Spleen (tissue), 11 donors: ENCODE measurements around the gene DPYSL4. TPM values are rescaled to one million over a fixed set of nuclear protein-coding genes. Genes with fewer than 3 reads are reported as not detected.

ENCODE experiments used
- DNase-seq: peaks from one replicate; pipeline ENCODE4 v3.0.0-alpha.2; 2020
- H3K27ac ChIP-seq, 8 donors: fragments of 200-600 bp; sonication (generic) in 7 of 8; 1 replicate in 4 of 8; 2 replicates in 4 of 8; pipeline versions ENCODE4 v1.5.0 to v1.8.0; 2016 to 2021; ENCODE audit warnings: inconsistent platforms in 4 of 8, mild to moderate bottlenecking in 4 of 8, moderate library complexity in 1 of 8
- H3K27me3 ChIP-seq, 7 donors: fragments of 200-600 bp; sonication (generic) in 6 of 7; replicated peaks in 1 of 7; 1 replicate in 4 of 7; 2 replicates in 3 of 7; pipeline versions ENCODE4 v1.5.0 to v1.8.0; 2016 to 2021; ENCODE audit warnings: inconsistent platforms in 3 of 7, mild to moderate bottlenecking in 1 of 7
- H3K36me3 ChIP-seq, 6 donors: fragments of 200-600 bp; sonication (generic) in 5 of 6; 1 replicate in 4 of 6; 2 replicates in 2 of 6; pipeline versions ENCODE4 v1.5.0 to v1.8.0; 2016 to 2021; ENCODE audit warnings: inconsistent platforms in 2 of 6
- H3K4me1 ChIP-seq, 6 donors: fragments of 200-600 bp; sonication (generic) in 5 of 6; 1 replicate in 3 of 6; 2 replicates in 3 of 6; pipeline versions ENCODE4 v1.5.0 to v1.8.0; 2016 to 2021; ENCODE audit warnings: inconsistent platforms in 3 of 6
- H3K4me3 ChIP-seq, 8 donors: fragments of 200-600 bp; sonication (generic) in 7 of 8; 1 replicate in 4 of 8; 2 replicates in 4 of 8; pipeline versions ENCODE4 v1.5.0 to v1.8.0; 2016 to 2021; ENCODE audit warnings: inconsistent platforms in 4 of 8, mild to moderate bottlenecking in 4 of 8, moderate library complexity in 2 of 8
- H3K9me3 ChIP-seq, 8 donors: fragments of 200-600 bp; sonication (generic) in 7 of 8; 1 replicate in 4 of 8; 2 replicates in 4 of 8; pipeline versions ENCODE4 v1.5.0 to v1.8.0; 2016 to 2021; ENCODE audit warnings: inconsistent platforms in 4 of 8
- POLR2A ChIP-seq, 3 donors: fragments of 450-650 bp; IDR thresholded peaks; one replicate each; pipeline ENCODE4 v1.5.1; 2017; ENCODE audit warnings: antibody characterized with exemption in 3 of 3, mild to moderate bottlenecking in 1 of 3
- POLR2AphosphoS5 ChIP-seq, 3 donors: sonication (generic); formaldehyde crosslinking; IDR thresholded peaks; one replicate each; pipeline ENCODE4 v1.5.1; 2017; ENCODE audit warnings: antibody characterized with exemption in 3 of 3
- WGBS, 5 donors: extraction: QIAGEN DNeasy Blood & Tissue Kit in 3 of 5; methylation state at CpG; one replicate each; pipeline versions ENCODE4 v1.1.5 to v1.1.7; 2013 to 2018; 5-methylcytosine and 5-hydroxymethylcytosine counted together
- intact Hi-C: fragments of 100-400 bp; cut with DNase I; formaldehyde crosslinking; loops from one replicate; pipeline ENCODE4 v1.15.0; 2023; ENCODE audit warnings: low total_unique reads
- polyA plus RNA-seq, 3 donors: library from polyadenylated mRNA; stranded (reverse); fragments of 200-250 nt; gene quantifications; one replicate each; pipeline ENCODE4 v1.2.1, GENCODE V29; 2013
- total RNA-seq, 7 donors: library from RNA; depleted of rRNA in 3 of 7; stranded (reverse); fragments of >200 nt in 3 of 7; fragmentation: NEBNext Ultra II Directional in 4 of 7; extraction: Animal tissue kit (Norgen Biotek cat#: 25700) in 4 of 7; gene quantifications; one replicate each; pipeline versions ENCODE4 v1.1.0 to v1.2.1, GENCODE V29; 2016 to 2021
- TF ChIP-seq, protein P1 (sequence below), 11 experiments: fragments of 200-600 bp in 7 of 11; fragments of 450-650 bp in 4 of 11; sonication (generic) in 4 of 11; IDR thresholded peaks in 8 of 11; conservative IDR thresholded peaks in 3 of 11; 1 replicate in 7 of 11; 2 replicates in 4 of 11; pipeline versions ENCODE4 v1.4.0 to v1.8.0; 2016 to 2021; ENCODE audit warnings: antibody characterized with exemption in 11 of 11, inconsistent platforms in 4 of 11, mild to moderate bottlenecking in 1 of 11
- donor health status: healthy with polysubstance abuse.
- donor health status: DM: no; HTN: no; CAD: no; lungs with moderate emphysema.
- donor health status: DM: no; HTN: no; CAD: no.
- donor health status: Bipolar disorder and iron deficiency.
- donor health status: healthy.
- donor health status: DM: no; HTN: no; CAD: no.
- donor health status: DM: yes; HTN: yes; CAD: no.

Gene DPYSL4
- total and polyA plus RNA-seq, 10 donors = 0.55 to 6.0 (median 1.0) TPM; not detected in 1

DNA sequence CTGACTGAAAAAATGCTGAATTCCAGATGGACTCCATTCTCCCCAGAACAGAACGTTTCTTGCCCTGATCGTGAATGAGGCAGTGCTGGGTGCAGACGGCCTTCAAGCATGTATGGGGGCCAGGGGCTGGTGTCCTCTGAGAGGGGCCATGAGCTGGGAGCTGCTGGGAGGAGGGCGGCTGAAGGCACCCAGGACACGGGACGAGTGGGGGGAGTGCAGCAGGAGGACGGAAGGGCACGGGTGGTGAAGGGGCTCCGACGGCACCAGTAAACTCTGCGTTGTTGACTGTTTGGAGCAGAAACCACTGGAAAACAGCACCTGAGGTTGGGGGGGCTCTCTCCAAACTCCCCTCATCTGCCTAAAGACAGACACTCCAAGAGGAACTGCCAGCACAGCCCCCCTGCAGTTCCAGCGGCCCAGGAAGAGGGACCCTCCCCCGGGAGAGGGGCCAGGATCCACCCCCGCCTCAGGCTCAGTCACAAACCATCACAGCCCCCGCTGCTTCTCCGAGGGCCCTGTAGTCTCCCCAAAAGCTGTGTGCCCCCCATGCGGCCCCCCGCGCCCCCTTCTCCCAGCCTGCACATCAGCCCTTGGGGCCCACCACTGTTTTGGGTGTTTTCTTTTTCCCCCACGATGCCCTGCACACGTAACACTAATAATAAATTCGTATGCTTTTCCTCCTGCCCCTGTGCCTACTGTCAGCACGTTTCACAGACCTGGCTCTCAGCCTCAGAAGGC is 55.5 kb downstream of the DPYSL4 start:
- Histone ChIP-seq H3K4me3 (no peak overlapping the region), H3K36me3 (no peaks in the 10 kb centered on the region), H3K27me3 (no peaks in the 10 kb centered on the region), H3K4me1 (no peaks in the 10 kb centered on the region), H3K9me3 (no peaks in the 10 kb centered on the region), H3K27ac (no peak overlapping the region)
- WGBS, 5 donors = 82 to 90% (median 84%) methylated on average over 23 of the region's 23 CpGs
- TF ChIP-seq, protein P1, sequence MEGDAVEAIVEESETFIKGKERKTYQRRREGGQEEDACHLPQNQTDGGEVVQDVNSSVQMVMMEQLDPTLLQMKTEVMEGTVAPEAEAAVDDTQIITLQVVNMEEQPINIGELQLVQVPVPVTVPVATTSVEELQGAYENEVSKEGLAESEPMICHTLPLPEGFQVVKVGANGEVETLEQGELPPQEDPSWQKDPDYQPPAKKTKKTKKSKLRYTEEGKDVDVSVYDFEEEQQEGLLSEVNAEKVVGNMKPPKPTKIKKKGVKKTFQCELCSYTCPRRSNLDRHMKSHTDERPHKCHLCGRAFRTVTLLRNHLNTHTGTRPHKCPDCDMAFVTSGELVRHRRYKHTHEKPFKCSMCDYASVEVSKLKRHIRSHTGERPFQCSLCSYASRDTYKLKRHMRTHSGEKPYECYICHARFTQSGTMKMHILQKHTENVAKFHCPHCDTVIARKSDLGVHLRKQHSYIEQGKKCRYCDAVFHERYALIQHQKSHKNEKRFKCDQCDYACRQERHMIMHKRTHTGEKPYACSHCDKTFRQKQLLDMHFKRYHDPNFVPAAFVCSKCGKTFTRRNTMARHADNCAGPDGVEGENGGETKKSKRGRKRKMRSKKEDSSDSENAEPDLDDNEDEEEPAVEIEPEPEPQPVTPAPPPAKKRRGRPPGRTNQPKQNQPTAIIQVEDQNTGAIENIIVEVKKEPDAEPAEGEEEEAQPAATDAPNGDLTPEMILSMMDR (IDR thresholded peaks at IDR 0.05 in 8 of 11, conservative IDR thresholded peaks at IDR 0.05 in 3 of 11) = no peak
- TF ChIP-seq POLR2AphosphoS5 (IDR thresholded peaks at IDR 0.05) (no peak), POLR2A (IDR thresholded peaks at IDR 0.05) (no peak)
- intact Hi-C loops = no loop called here
- DNase-seq = no peak

DNA sequence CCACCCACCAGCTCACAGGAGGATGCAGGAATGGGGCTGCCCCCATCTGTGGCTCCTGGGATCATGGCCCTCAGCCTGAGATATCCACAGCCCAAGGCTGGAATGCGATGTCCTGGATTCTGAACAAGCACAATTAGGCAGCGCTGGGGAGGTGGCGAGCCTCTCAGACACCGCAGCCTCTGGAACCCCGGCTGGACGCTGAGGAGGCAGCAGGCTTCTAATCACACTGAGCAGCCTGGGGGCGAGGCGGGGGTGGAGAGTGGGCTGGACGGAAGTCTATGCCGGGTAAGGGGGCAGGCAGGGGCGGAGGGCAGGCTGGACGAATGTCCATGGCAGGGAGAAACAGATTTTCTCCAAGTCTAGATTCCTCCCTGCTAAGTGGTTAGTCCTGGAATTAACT is 56.4 kb downstream of the DPYSL4 start:
- Histone ChIP-seq H3K27ac (no peak overlapping the region), H3K9me3 (no peaks in the 10 kb centered on the region), H3K27me3 (no peaks in the 10 kb centered on the region), H3K4me1 (peaks cover 0 to 2% (median under 1%) of the 10 kb centered on the region in 6 donors), H3K4me3 (no peak overlapping the region), H3K36me3 (no peaks in the 10 kb centered on the region)
- DNase-seq = no peak
- intact Hi-C loops = no loop called here
- TF ChIP-seq POLR2A (IDR thresholded peaks at IDR 0.05) (no peak), POLR2AphosphoS5 (IDR thresholded peaks at IDR 0.05) (no peak)
- TF ChIP-seq, protein P1 (IDR thresholded peaks at IDR 0.05 in 8 of 11, conservative IDR thresholded peaks at IDR 0.05 in 3 of 11) = no peak
- WGBS, 5 donors = 81 to 94% (median 86%) methylated on average over 10 to 12 of the region's 12 CpGs

DNA sequence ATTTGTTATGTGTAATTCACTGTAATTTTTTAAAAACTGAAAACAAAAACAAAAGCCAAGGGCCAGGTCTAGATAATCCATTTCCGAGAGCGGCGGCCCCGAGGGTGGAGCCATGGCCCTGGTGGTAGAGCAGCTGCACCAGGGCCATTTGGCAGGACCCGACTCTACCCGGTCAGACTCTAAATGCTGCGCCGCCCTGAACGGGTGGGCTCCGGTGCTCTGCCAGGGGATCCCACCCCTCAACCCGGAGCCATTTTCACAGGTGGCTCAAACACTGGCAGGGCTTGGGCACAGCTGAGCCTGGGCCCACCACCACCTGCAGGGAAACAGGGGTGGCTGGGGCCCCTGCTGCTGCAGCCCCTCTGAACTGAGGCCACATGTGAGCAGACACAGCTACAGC is 56.9 kb downstream of the DPYSL4 start:
- Histone ChIP-seq H3K4me3 (no peak overlapping the region), H3K27ac (no peak overlapping the region), H3K9me3 (no peaks in the 10 kb centered on the region), H3K4me1 (peaks cover 0 to 7% (median 4%) of the 10 kb centered on the region in 6 donors), H3K36me3 (no peaks in the 10 kb centered on the region), H3K27me3 (no peaks in the 10 kb centered on the region)
- intact Hi-C loops = no loop called here
- no peak for TF ChIP-seq POLR2A (IDR thresholded peaks at IDR 0.05)
- TF ChIP-seq, protein P1 (IDR thresholded peaks at IDR 0.05 in 8 of 11, conservative IDR thresholded peaks at IDR 0.05 in 3 of 11) = no peak
- no peak for TF ChIP-seq POLR2AphosphoS5 (IDR thresholded peaks at IDR 0.05)
- no peak for DNase-seq
- 89 to 97% (median 93%) methylated on average over 11 of the region's 11 CpGs for WGBS, 5 donors

DNA sequence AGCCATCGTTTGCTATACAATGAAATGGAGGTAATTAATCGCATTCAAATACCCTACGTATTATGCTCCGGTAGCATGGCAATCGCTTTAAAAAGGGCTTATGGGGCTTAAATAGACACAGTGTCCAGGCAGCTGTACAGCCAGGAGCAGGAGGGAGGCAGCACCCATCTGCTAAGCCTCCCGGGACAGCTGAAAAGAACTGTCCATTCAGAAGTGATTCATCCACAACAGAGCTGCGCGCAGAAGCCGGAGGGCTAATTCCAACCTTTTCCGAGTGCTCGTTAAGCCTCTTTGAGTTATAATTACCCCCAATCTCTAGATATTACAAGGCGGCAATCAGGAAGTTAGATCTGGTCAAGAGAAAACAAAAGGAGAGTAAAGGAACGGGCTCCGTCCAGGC is 58.3 kb downstream of the DPYSL4 start:
- Histone ChIP-seq H3K36me3 (no peaks in the 10 kb centered on the region), H3K4me3 (no peak overlapping the region), H3K27ac (no peak overlapping the region), H3K27me3 (no peaks in the 10 kb centered on the region), H3K9me3 (no peaks in the 10 kb centered on the region), H3K4me1 (peaks cover 0 to 20% (median 8%) of the 10 kb centered on the region in 6 donors)
- no peak for DNase-seq
- intact Hi-C loops = no loop called here
- TF ChIP-seq POLR2A (IDR thresholded peaks at IDR 0.05) = no peak
- TF ChIP-seq, protein P1 (IDR thresholded peaks at IDR 0.05 in 8 of 11, conservative IDR thresholded peaks at IDR 0.05 in 3 of 11) = no peak
- TF ChIP-seq POLR2AphosphoS5 (IDR thresholded peaks at IDR 0.05) = no peak
- 92 to 97% (median 93%) methylated on average over 14 of the region's 14 CpGs for WGBS, 5 donors
